GM12801 (cell line): ENCODE results near the gene ADAMTSL1.

Experiments
- CTCF ChIP-seq: IDR thresholded peaks from one replicate; pipeline ENCODE4 v1.5.1; 2011; ENCODE audit warnings: control low read depth; ENCODE audit not compliant: insufficient read length; ENCODE audit errors: extremely low read depth

Gene ADAMTSL1

GRCh38 chr9:18451406-18451805 lies 22.5 kb upstream of the ADAMTSL1 start:
- no peak for TF ChIP-seq CTCF

GRCh38 chr9:18452276-18452675 lies 21.7 kb upstream of the ADAMTSL1 start:
- TF ChIP-seq CTCF = no peak

GRCh38 chr9:18456624-18457237 lies 17.2 kb upstream of the ADAMTSL1 start:
- TF ChIP-seq CTCF = no peak

- TF ChIP-seq CTCF = no peak
Measured at GRCh38 chr9:18457510-18457909, 16.4 kb upstream of the ADAMTSL1 start.

GRCh38 chr9:18459962-18460584 lies 13.9 kb upstream of the ADAMTSL1 start:
- TF ChIP-seq CTCF = no peak

- TF ChIP-seq CTCF = no peak
Measured at GRCh38 chr9:18461496-18461895, 12.5 kb upstream of the ADAMTSL1 start.

GRCh38 chr9:18463991-18464390 lies 10.0 kb upstream of the ADAMTSL1 start:
- TF ChIP-seq CTCF = no peak
